AG04449 (cell line): ENCODE results near the gene MAP7D1.

ENCODE experiments used
- CTCF ChIA-PET: fragments of 350-600 bp; formaldehyde crosslinking; extraction: SDS; loops from one replicate; lab custom pipeline; 2021; ENCODE audit warnings: antibody characterized with exemption; lab: Yijun Ruan, JAX
- POLR2A ChIA-PET: fragments of 400-600, 350-600 bp; formaldehyde crosslinking; extraction: SDS; loops from one replicate; lab custom pipeline; 2020; ENCODE audit warnings: antibody characterized with exemption, inconsistent platforms; lab: Yijun Ruan, JAX
- DNase-seq: peaks from one replicate; pipeline ENCODE4 v3.0.0-alpha.2; 2010; ENCODE audit warnings: low read depth, low spot score
- H3K4me3 ChIP-seq: 2 replicates; pipeline ENCODE4 v1.5.1; 2011; ENCODE audit warnings: low read depth, mild to moderate bottlenecking, control low read depth, low read length
- TF ChIP-seq, protein P1 (sequence below): IDR thresholded peaks from one replicate; pipeline ENCODE4 v1.5.1; 2011; ENCODE audit warnings: mild to moderate bottlenecking, moderate library complexity, low read length, control low read depth, inconsistent platforms; ENCODE audit not compliant: insufficient read depth; ENCODE audit errors: missing control alignments

The MAP7D1 gene

DNA sequence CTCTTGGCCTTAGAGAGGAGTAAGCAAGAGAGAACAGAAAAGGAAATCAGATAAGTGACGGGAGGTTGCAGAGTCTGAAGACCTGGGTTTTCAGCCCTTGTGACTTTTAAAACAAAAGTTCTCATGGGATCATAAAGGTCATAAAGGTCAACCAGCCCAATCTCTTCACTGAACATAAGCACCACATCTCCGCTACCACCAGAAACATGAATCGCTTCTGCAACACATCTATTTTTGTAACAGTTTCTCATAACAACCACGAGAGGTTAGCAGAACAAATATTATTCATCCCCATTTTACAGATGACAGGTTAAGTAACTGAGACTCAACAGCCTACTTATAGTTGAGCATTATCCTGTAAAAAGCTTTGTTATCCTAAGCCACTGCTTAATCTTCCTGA is 12.5 kb upstream of the MAP7D1 start:
- H3K4me3 ChIP-seq: no peak overlapping the region
- ChIA-PET POLR2A (no interaction called here), CTCF (interaction anchor here (1.3 to 2.8 kb wide), 4 partner anchors 9 to 142 kb away, joined by 3 to 13 read pairs (median 4); no protein-coding TSS in a partner anchor)
- DNase-seq: no peak
- TF ChIP-seq, protein P1, sequence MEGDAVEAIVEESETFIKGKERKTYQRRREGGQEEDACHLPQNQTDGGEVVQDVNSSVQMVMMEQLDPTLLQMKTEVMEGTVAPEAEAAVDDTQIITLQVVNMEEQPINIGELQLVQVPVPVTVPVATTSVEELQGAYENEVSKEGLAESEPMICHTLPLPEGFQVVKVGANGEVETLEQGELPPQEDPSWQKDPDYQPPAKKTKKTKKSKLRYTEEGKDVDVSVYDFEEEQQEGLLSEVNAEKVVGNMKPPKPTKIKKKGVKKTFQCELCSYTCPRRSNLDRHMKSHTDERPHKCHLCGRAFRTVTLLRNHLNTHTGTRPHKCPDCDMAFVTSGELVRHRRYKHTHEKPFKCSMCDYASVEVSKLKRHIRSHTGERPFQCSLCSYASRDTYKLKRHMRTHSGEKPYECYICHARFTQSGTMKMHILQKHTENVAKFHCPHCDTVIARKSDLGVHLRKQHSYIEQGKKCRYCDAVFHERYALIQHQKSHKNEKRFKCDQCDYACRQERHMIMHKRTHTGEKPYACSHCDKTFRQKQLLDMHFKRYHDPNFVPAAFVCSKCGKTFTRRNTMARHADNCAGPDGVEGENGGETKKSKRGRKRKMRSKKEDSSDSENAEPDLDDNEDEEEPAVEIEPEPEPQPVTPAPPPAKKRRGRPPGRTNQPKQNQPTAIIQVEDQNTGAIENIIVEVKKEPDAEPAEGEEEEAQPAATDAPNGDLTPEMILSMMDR: no peak

DNA sequence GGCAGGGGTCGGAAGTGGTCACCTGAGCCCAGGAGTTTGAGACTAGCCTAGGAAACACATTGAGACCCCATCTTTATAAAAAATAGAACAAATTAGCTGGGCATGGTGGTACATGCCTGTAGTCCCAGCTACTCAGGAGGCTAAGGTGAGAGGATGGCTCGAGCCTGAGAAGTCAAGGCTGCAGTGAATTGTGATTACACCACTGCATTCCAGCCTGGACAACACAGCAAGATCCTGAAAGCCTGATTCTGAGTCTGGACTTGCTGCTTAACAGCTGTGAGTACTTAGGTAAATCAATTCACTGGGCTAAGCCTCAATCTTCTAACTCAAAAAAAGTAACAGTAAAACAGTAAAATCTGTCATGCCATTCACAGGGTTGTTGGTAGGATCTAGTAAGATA is 11.5 kb upstream of the MAP7D1 start:
- POLR2A ChIA-PET: no interaction called here
- DNase-seq: no peak
- CTCF ChIA-PET: interaction anchor here (0.8 to 3.7 kb wide), 5 partner anchors 9 to 141 kb away, joined by 3 to 38 read pairs (median 5); no protein-coding TSS in a partner anchor
- TF ChIP-seq, protein P1: no peak
- H3K4me3 ChIP-seq: no peak overlapping the region

DNA sequence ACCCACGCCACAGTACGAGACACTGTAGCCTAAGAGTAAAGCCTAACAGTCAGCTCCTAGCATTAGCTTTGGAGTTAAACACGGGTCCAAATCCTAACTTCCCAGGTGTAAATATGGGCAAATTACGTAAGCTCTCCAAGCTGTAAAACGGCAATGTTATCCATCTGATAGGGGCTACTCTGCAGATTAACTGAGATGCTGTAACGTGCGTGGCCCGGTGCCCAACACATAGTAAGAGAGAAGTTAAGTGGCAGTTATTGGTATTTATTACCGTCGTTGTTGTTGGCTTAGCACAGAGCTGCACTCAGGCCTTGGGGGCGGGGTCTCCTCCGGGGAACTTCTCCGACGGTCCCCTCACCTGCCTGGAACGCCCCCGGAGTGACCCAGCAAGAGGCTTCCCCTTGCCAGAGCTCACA is 7.1 kb upstream of the MAP7D1 start:
- peak overlapping the region; percentile 86 for H3K4me3 ChIP-seq
- DNase-seq: no peak
- POLR2A ChIA-PET: interaction anchor here (0.6 to 2.6 kb wide), 16 partner anchors 12 to 275 kb away, joined by 3 to 21 read pairs (median 6); partner anchors contain the start of genes EVA1B and THRAP3
- CTCF ChIA-PET: interaction anchor here (0.8 to 10.3 kb wide), 35 partner anchors 12 to 273 kb away, joined by 3 to 164 read pairs (median 6); partner anchors contain the start of gene THRAP3
- TF ChIP-seq, protein P1: no peak

DNA sequence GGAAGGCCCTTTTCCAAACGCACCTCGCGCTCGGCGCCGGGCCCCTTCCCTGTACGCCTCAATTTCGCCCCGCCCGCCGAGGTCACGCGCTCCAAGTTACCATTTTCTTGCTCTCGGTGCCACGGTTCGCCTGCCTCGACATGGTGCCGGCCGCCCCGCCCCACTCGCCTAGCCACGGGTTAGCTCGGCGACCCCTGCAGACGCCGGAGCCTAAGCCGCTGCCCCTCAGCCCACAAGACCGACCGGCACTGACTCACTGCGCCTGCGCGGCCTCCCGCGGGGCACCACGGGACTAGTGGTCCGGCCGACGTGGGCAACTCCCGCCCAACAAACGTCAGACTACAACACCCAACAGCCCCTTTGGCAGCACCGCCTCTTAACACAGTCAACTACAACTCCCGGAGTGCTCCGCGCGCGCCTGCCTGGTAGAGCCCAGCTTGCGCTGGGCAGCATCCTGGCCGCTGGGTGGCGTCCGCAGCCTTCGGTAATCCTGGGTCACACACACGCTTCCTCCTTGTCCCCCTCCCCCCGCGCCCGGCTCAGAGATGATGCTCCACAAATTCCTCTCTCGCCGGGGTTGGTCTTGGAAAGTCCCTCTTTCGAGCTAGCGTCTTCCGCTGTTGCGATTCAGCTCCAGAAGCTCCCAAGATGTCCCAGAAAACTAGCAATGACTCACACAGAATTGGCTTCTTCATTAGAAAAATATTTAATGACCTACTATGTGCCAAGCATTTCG is 6.6 kb upstream of the MAP7D1 start, which contains the start of gene TRAPPC3:
Gene TRAPPC3, minus strand, starts transcription at position 250 of the 736 bp plus-strand sequence. Its CDS starts 108 bp downstream, at position 142.
- H3K4me3 ChIP-seq: peak within 1 kb of the TSS; percentile 86
- CTCF ChIA-PET: interaction anchor here (0.6 to 10.3 kb wide), 54 partner anchors 9 to 275 kb away, joined by 3 to 164 read pairs (median 4); partner anchors contain the start of genes SH3D21 and THRAP3
- POLR2A ChIA-PET: interaction anchor here (0.6 to 2.6 kb wide), 23 partner anchors 11 to 274 kb away, joined by 3 to 21 read pairs (median 5); partner anchors contain the start of genes EVA1B, SH3D21 and THRAP3
- TF ChIP-seq, protein P1: peak; percentile 94
- DNase-seq: peak; percentile 99

DNA sequence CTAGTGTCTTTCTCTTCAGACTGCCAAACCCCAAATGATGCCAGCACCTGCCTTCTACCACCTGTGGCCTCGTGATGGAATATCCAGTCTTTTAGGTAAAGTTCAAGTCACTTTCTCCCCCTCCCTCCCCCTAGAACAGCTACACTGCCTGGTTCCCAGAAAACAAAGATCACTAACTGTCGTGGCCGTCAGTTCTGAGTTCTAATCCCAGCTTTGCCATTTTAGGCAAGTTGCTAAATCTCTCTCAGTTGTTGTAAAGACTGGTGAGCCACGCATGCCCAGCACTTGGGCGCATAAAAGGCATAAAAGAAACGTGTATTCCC is 6.0 kb upstream of the MAP7D1 start:
- no peak overlapping the region for H3K4me3 ChIP-seq
- ChIA-PET CTCF (interaction anchor here (0.6 to 10.3 kb wide), 50 partner anchors 10 to 274 kb away, joined by 3 to 164 read pairs (median 4); partner anchors contain the start of genes SH3D21 and THRAP3), POLR2A (interaction anchor here (0.5 to 2.6 kb wide), 21 partner anchors 10 to 274 kb away, joined by 3 to 21 read pairs (median 6); partner anchors contain the start of genes EVA1B, SH3D21 and THRAP3)
- TF ChIP-seq, protein P1: no peak
- DNase-seq: no peak
